ENCODE results near the gene EIF2A.
"Not testable (repeated sequence)": the region's sequence is repeated elsewhere in the genome, so short reads cannot be mapped to it uniquely, and the experiment has no call there.

Gene EIF2A

GRCh38 chr3:150543531-150543930, 3.1 kb upstream of the EIF2A start:
- peak; percentile 10 for DNase-seq (ENCODE audit: low read depth)

GRCh38 chr3:150544041-150544440, 2.5 kb upstream of the EIF2A start:
- peak; percentile 85 for DNase-seq (ENCODE audit: low read depth)

- DNase-seq (ENCODE audit: low read depth), result peak; percentile 21
Measured at GRCh38 chr3:150544726-150545125, 1.9 kb upstream of the EIF2A start.

GRCh38 chr3:150545419-150546225, 965 bp upstream of the EIF2A start:
- peak; percentile 22 for DNase-seq (ENCODE audit: low read depth)

GRCh38 chr3:150547045-150547741, 606 bp downstream of the EIF2A start:
- DNase-seq (ENCODE audit: low read depth), result peak; percentile 15

- DNase-seq (ENCODE audit: low read depth), result no peak
Measured at GRCh38 chr3:150555859-150556436, 9.4 kb downstream of the EIF2A start.

GRCh38 chr3:150556792-150557191, 10.2 kb downstream of the EIF2A start:
- DNase-seq (ENCODE audit: low read depth), result no peak

GRCh38 chr3:150557725-150558124, 11.1 kb downstream of the EIF2A start:
- DNase-seq (ENCODE audit: low read depth), result no peak

- no peak for DNase-seq (ENCODE audit: low read depth)
Measured at GRCh38 chr3:150564243-150564642, 17.7 kb downstream of the EIF2A start.

- no peak for DNase-seq (ENCODE audit: low read depth)
Measured at GRCh38 chr3:150567328-150567727, 20.7 kb downstream of the EIF2A start.

- DNase-seq (ENCODE audit: low read depth), result peak; percentile 10
Measured at GRCh38 chr3:150577855-150578254, 31.3 kb downstream of the EIF2A start.

GRCh38 chr3:150581174-150581573, 34.6 kb downstream of the EIF2A start:
- DNase-seq (ENCODE audit: low read depth), result no peak

GRCh38 chr3:150582620-150583019, 36.0 kb downstream of the EIF2A start:
- DNase-seq (ENCODE audit: low read depth), result no peak

- DNase-seq (ENCODE audit: low read depth), result no peak
Measured at GRCh38 chr3:150583028-150583427, 36.4 kb downstream of the EIF2A start.

GRCh38 chr3:150588027-150588830, 41.6 kb downstream of the EIF2A start:
- no peak for DNase-seq (ENCODE audit: low read depth)

GRCh38 chr3:150589759-150590158, 43.2 kb downstream of the EIF2A start:
- no peak for DNase-seq (ENCODE audit: low read depth)

GRCh38 chr3:150594150-150594549, 47.6 kb downstream of the EIF2A start:
- no peak for DNase-seq (ENCODE audit: low read depth)

- no peak for DNase-seq (ENCODE audit: low read depth)
Measured at GRCh38 chr3:150597646-150598045, 51.1 kb downstream of the EIF2A start.

- peak; percentile 87 for DNase-seq (ENCODE audit: low read depth)
Measured at GRCh38 chr3:150599611-150600297, 53.2 kb downstream of the EIF2A start.

GRCh38 chr3:150600647-150601530, 54.3 kb downstream of the EIF2A start:
- not testable (repeated sequence) for DNase-seq (ENCODE audit: low read depth)
